ENCODE data around the gene STAP2.
"Not testable (repeated sequence)": the region's sequence is repeated elsewhere in the genome, so short reads cannot be mapped to it uniquely, and the experiment has no call there.

The STAP2 gene

DNA sequence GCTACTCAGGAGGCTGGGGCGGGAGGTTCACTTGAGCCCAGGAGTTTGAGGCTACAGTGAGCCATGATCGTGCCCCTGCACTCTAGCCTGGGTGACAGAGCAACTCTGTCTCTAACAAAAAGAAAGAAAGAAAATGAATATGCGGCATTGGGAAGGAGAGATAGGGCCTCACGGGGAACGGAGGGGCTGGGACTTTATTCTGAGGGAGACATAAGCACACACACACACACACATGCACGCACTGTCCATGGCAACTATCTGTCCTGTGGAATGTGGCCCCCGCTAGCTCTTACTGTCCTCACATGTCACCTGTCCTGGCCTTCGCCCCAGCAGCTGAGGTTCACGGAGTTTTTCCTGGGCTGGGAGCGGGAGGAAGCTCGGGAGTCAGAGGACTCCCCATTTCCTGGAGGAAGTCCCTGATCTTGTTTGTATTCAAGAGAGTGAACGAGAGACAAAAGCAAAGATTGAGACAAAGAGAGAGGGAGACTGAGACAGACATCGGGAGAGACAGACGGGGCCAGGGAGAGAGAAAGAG, 654 bp downstream of the STAP2 start:
- no peak for DNase-seq (ENCODE audit: low spot score)
- no CpG with 5 or more reads among the region's 14 CpGs for WGBS, 2 donors (ENCODE audit: extremely low coverage in 2 of 2, insufficient read length in 2 of 2, insufficient replicate concordance in 1 of 2)
- Histone ChIP-seq H2BK120ac (ENCODE audit: low read depth, low read length) (no peak overlapping the region), H4K91ac (ENCODE audit: low read depth, low read length, poor library complexity) (peak overlapping the region; percentile 65), H2AK5ac (ENCODE audit: low read depth, low read length) (no peak overlapping the region), H3K4ac (ENCODE audit: low read length) (no peak overlapping the region), H3K23ac (ENCODE audit: low read depth, low read length, poor library complexity) (peak overlapping the region; percentile 0), H4K8ac (ENCODE audit: low read depth, low read length) (no peak overlapping the region), H3K4me1 (ENCODE audit: control insufficient read depth in 2 of 2, insufficient read depth in 1 of 2, low read depth in 1 of 2, low read length in 2 of 2) (peaks cover 10 to 13% of the 10 kb centered on the region in 2 donors), H3K4me3 (ENCODE audit: low read length in 2 of 2) (peak overlapping the region; percentile 36 to 71), H2AFZ (ENCODE audit: low read length) (peak overlapping the region; percentile 79), H3K14ac (ENCODE audit: low read length) (no peak overlapping the region), H2BK12ac (ENCODE audit: low read length) (no peak overlapping the region), H2BK15ac (ENCODE audit: low read length) (no peak overlapping the region), H3K27me3 (ENCODE audit: control insufficient read depth in 3 of 3, insufficient read depth in 3 of 3, low read depth in 1 of 3, low read length in 3 of 3) (no peaks in the 10 kb centered on the region), H3K9me3 (replicated peaks in 1 of 2; ENCODE audit: control insufficient read depth in 2 of 2, insufficient read depth in 1 of 2, low read depth in 1 of 2, low read length in 2 of 2) (peaks cover 0 to 2% of the 10 kb centered on the region in 2 donors), H3K18ac (ENCODE audit: low read length) (no peak overlapping the region), H3K27ac (replicated peaks; ENCODE audit: low read length) (no peak overlapping the region), H2BK5ac (ENCODE audit: low read length) (no peak overlapping the region), H3K36me3 (replicated peaks in 1 of 2; ENCODE audit: control insufficient read depth in 2 of 2, insufficient read depth in 2 of 2, low read length in 2 of 2) (peaks cover 9 to 18% of the 10 kb centered on the region in 2 donors), H3K9ac (ENCODE audit: low read depth, low read length, poor library complexity) (peak overlapping the region; percentile 85), H3K4me2 (ENCODE audit: insufficient read depth, low read length, poor library complexity, severe bottlenecking) (no peak overlapping the region), H3K79me1 (ENCODE audit: low read depth, low read length) (no peaks in the 10 kb centered on the region)

DNA sequence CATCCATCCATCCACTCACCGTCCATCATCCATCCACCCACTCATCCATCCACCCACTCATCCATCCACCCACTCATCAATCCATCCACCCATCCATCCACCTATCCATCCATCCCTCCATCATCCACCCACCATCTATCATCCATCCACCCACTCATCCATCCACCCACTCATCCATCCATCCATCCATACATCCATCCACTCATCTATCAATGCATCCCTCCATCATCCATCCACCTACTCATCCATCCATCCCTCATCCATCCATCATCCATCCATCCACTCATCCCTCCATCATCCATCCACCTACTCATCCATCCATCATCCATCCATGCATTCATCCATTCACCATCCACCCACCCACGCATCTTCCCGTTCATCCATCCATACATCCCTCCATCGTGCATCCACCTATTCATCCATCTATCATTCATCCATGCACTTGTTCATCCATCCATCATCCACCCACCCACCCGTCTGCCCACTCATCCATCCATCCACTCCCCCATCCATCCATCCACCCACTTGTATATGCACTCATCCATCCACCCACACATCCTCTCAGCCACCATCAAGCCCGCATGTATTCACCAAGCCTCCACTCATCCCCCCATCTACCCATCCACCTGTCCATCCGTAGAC, 3.6 kb downstream of the STAP2 start:
- Histone ChIP-seq H2BK15ac (ENCODE audit: low read length) (no peak overlapping the region), H3K4ac (ENCODE audit: low read length) (no peak overlapping the region), H3K4me2 (ENCODE audit: insufficient read depth, low read length, poor library complexity, severe bottlenecking) (no peak overlapping the region), H2BK12ac (ENCODE audit: low read length) (no peak overlapping the region), H2AFZ (ENCODE audit: low read length) (no peak overlapping the region), H3K27ac (replicated peaks; ENCODE audit: low read length) (no peak overlapping the region), H2AK5ac (ENCODE audit: low read depth, low read length) (no peak overlapping the region), H2BK120ac (ENCODE audit: low read depth, low read length) (no peak overlapping the region), H3K18ac (ENCODE audit: low read length) (no peak overlapping the region), H3K27me3 (ENCODE audit: control insufficient read depth in 3 of 3, insufficient read depth in 3 of 3, low read depth in 1 of 3, low read length in 3 of 3) (no peaks in the 10 kb centered on the region), H3K9ac (ENCODE audit: low read depth, low read length, poor library complexity) (peak overlapping the region; percentile 15), H3K79me1 (ENCODE audit: low read depth, low read length) (no peaks in the 10 kb centered on the region), H3K4me3 (ENCODE audit: low read length in 2 of 2) (no peak overlapping the region), H3K14ac (ENCODE audit: low read length) (no peak overlapping the region), H4K8ac (ENCODE audit: low read depth, low read length) (peak overlapping the region; percentile 19), H3K36me3 (replicated peaks in 1 of 2; ENCODE audit: control insufficient read depth in 2 of 2, insufficient read depth in 2 of 2, low read length in 2 of 2) (peaks cover 9 to 18% of the 10 kb centered on the region in 2 donors), H2BK5ac (ENCODE audit: low read length) (no peak overlapping the region), H3K4me1 (ENCODE audit: control insufficient read depth in 2 of 2, insufficient read depth in 1 of 2, low read depth in 1 of 2, low read length in 2 of 2) (peaks cover 8 to 10% of the 10 kb centered on the region in 2 donors), H4K91ac (ENCODE audit: low read depth, low read length, poor library complexity) (no peak overlapping the region), H3K9me3 (replicated peaks in 1 of 2; ENCODE audit: control insufficient read depth in 2 of 2, insufficient read depth in 1 of 2, low read depth in 1 of 2, low read length in 2 of 2) (peaks cover 0 to 2% of the 10 kb centered on the region in 2 donors), H3K23ac (ENCODE audit: low read depth, low read length, poor library complexity) (peak overlapping the region; percentile 60)
- no peak for DNase-seq (ENCODE audit: low spot score)
- whole genome bisulfite sequencing, 2 donors (ENCODE audit: extremely low coverage in 2 of 2, insufficient read length in 2 of 2, insufficient replicate concordance in 1 of 2) = 100% methylated on average over 4 of the region's 7 CpGs

DNA sequence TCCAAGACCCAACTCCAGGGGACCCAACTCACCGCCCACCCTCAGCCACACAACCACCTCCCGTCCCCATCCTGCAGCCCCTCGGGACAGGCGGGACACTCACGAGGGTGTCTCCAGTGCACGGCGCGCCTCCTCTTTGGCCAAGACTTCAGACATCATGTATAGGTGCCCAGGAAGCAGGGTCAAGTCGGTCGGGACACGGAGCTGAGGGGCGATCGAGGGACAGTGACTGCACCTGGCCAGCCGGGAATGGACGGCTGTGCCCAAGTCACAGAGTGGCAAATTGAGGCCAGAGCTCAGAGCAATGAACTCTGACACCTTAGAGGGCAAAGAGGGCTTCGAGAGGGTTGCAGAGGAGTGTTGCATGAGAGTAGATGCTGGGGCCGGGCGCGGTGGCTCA, 8.8 kb downstream of the STAP2 start:
- no CpG with 5 or more reads among the region's 19 CpGs for WGBS, 2 donors (ENCODE audit: extremely low coverage in 2 of 2, insufficient read length in 2 of 2, insufficient replicate concordance in 1 of 2)
- no peaks in the 10 kb centered on the region for H3K27me3 ChIP-seq (ENCODE audit: control insufficient read depth in 3 of 3, insufficient read depth in 3 of 3, low read depth in 1 of 3, low read length in 3 of 3)
- no peaks in the 10 kb centered on the region for H3K9me3 ChIP-seq (replicated peaks in 1 of 2; ENCODE audit: control insufficient read depth in 2 of 2, insufficient read depth in 1 of 2, low read depth in 1 of 2, low read length in 2 of 2)
- H2AK5ac ChIP-seq (ENCODE audit: low read depth, low read length) = no peak overlapping the region
- peaks cover 2 to 9% of the 10 kb centered on the region in 2 donors for H3K36me3 ChIP-seq (replicated peaks in 1 of 2; ENCODE audit: control insufficient read depth in 2 of 2, insufficient read depth in 2 of 2, low read length in 2 of 2)
- H2BK12ac ChIP-seq (ENCODE audit: low read length) = no peak overlapping the region
- no peak overlapping the region for H3K9ac ChIP-seq (ENCODE audit: low read depth, low read length, poor library complexity)
- H3K79me1 ChIP-seq (ENCODE audit: low read depth, low read length) = peaks cover 2% of the 10 kb centered on the region
- no peak overlapping the region for H4K91ac ChIP-seq (ENCODE audit: low read depth, low read length, poor library complexity)
- no peak overlapping the region for H3K4me3 ChIP-seq (ENCODE audit: low read length in 2 of 2)
- H2AFZ ChIP-seq (ENCODE audit: low read length) = no peak overlapping the region
- no peak overlapping the region for H3K4ac ChIP-seq (ENCODE audit: low read length)
- peak overlapping the region; percentile 66 for H3K18ac ChIP-seq (ENCODE audit: low read length)
- H3K4me2 ChIP-seq (ENCODE audit: insufficient read depth, low read length, poor library complexity, severe bottlenecking) = no peak overlapping the region
- DNase-seq (ENCODE audit: low spot score) = no peak
- H3K4me1 ChIP-seq (ENCODE audit: control insufficient read depth in 2 of 2, insufficient read depth in 1 of 2, low read depth in 1 of 2, low read length in 2 of 2) = peaks cover 7 to 8% of the 10 kb centered on the region in 2 donors
- no peak overlapping the region for H3K27ac ChIP-seq (replicated peaks; ENCODE audit: low read length)
- H2BK15ac ChIP-seq (ENCODE audit: low read length) = no peak overlapping the region
- H3K14ac ChIP-seq (ENCODE audit: low read length) = no peak overlapping the region
- no peak overlapping the region for H2BK120ac ChIP-seq (ENCODE audit: low read depth, low read length)
- H3K23ac ChIP-seq (ENCODE audit: low read depth, low read length, poor library complexity) = no peak overlapping the region
- H4K8ac ChIP-seq (ENCODE audit: low read depth, low read length) = no peak overlapping the region
- H2BK5ac ChIP-seq (ENCODE audit: low read length) = peak overlapping the region; percentile 14

- H3K36me3 ChIP-seq (replicated peaks in 1 of 2; ENCODE audit: control insufficient read depth in 2 of 2, insufficient read depth in 2 of 2, low read length in 2 of 2); H3K79me1 ChIP-seq (ENCODE audit: low read depth, low read length); H2BK120ac ChIP-seq (ENCODE audit: low read depth, low read length); H2BK12ac ChIP-seq (ENCODE audit: low read length); H3K4ac ChIP-seq (ENCODE audit: low read length); H3K27ac ChIP-seq (replicated peaks; ENCODE audit: low read length); H3K14ac ChIP-seq (ENCODE audit: low read length); H3K9me3 ChIP-seq (replicated peaks in 1 of 2; ENCODE audit: control insufficient read depth in 2 of 2, insufficient read depth in 1 of 2, low read depth in 1 of 2, low read length in 2 of 2); H4K91ac ChIP-seq (ENCODE audit: low read depth, low read length, poor library complexity); H3K23ac ChIP-seq (ENCODE audit: low read depth, low read length, poor library complexity); H3K4me1 ChIP-seq (ENCODE audit: control insufficient read depth in 2 of 2, insufficient read depth in 1 of 2, low read depth in 1 of 2, low read length in 2 of 2); H3K9ac ChIP-seq (ENCODE audit: low read depth, low read length, poor library complexity); H3K18ac ChIP-seq (ENCODE audit: low read length); DNase-seq (ENCODE audit: low spot score); H3K27me3 ChIP-seq (ENCODE audit: control insufficient read depth in 3 of 3, insufficient read depth in 3 of 3, low read depth in 1 of 3, low read length in 3 of 3); H4K8ac ChIP-seq (ENCODE audit: low read depth, low read length): not testable (repeated sequence)
- Histone ChIP-seq H2BK5ac (ENCODE audit: low read length) (peak overlapping the region; percentile 14), H2AK5ac (ENCODE audit: low read depth, low read length) (peak overlapping the region; percentile 90), H2AFZ (ENCODE audit: low read length) (peak overlapping the region; percentile 99), H2BK15ac (ENCODE audit: low read length) (peak overlapping the region; percentile 92), H3K4me2 (ENCODE audit: insufficient read depth, low read length, poor library complexity, severe bottlenecking) (peak overlapping the region; percentile 80), H3K4me3 (ENCODE audit: low read length in 2 of 2) (peak overlapping the region; percentile 79 to 90)
- WGBS, 2 donors (ENCODE audit: extremely low coverage in 2 of 2, insufficient read length in 2 of 2, insufficient replicate concordance in 1 of 2) = no CpG with 5 or more reads among the region's 35 CpGs
These were observed 9.5 kb downstream of the STAP2 start for GRCh38 chr19:4328991-4329681.

Data from neuronal stem cell (in vitro differentiated cells).